ENCODE results near the gene MED12L.

- TF ChIP-seq, protein P1, sequence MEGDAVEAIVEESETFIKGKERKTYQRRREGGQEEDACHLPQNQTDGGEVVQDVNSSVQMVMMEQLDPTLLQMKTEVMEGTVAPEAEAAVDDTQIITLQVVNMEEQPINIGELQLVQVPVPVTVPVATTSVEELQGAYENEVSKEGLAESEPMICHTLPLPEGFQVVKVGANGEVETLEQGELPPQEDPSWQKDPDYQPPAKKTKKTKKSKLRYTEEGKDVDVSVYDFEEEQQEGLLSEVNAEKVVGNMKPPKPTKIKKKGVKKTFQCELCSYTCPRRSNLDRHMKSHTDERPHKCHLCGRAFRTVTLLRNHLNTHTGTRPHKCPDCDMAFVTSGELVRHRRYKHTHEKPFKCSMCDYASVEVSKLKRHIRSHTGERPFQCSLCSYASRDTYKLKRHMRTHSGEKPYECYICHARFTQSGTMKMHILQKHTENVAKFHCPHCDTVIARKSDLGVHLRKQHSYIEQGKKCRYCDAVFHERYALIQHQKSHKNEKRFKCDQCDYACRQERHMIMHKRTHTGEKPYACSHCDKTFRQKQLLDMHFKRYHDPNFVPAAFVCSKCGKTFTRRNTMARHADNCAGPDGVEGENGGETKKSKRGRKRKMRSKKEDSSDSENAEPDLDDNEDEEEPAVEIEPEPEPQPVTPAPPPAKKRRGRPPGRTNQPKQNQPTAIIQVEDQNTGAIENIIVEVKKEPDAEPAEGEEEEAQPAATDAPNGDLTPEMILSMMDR (IDR thresholded peaks at IDR 0.05), result no peak
- no peak for TF ChIP-seq POLR2A (IDR thresholded peaks at IDR 0.05)
Measured at GRCh38 chr3:151329363-151329762, 243.9 kb downstream of the MED12L start, which contains the start of gene P2RY13.

Data from thyroid gland (tissue), 4 donors.